H9 (cell line): ENCODE measurements around the gene NIM1K. TPM values are rescaled to one million over a fixed set of nuclear protein-coding genes. Genes with fewer than 3 reads are reported as not detected.

Source experiments
- DNase-seq: peaks from one replicate; pipeline ENCODE4 v3.0.0-alpha.2; 2017
- H2AFZ ChIP-seq: one replicate; pipeline ENCODE4 v1.6.1; 2013; ENCODE audit warnings: mild to moderate bottlenecking, low read length, control low read depth, moderate library complexity
- H2AK5ac ChIP-seq: 2 replicates; pipeline ENCODE4 v1.6.1; 2013; ENCODE audit warnings: low read length, control low read depth, mixed read lengths; ENCODE audit not compliant: insufficient read length
- H2BK120ac ChIP-seq: one replicate; pipeline ENCODE4 v1.6.1; 2013; ENCODE audit warnings: low read depth, mild to moderate bottlenecking, low read length, control low read depth, inconsistent platforms; ENCODE audit not compliant: poor library complexity, severe bottlenecking
- H2BK12ac ChIP-seq: 2 replicates; pipeline ENCODE4 v1.6.1; 2013; ENCODE audit warnings: low read length, control low read depth, mixed read lengths, low read depth; ENCODE audit not compliant: insufficient read length
- H2BK15ac ChIP-seq: 2 replicates; pipeline ENCODE4 v1.6.1; 2013; ENCODE audit warnings: low read depth, low read length, control low read depth
- H2BK20ac ChIP-seq: one replicate; pipeline ENCODE4 v1.6.1; 2013; ENCODE audit warnings: low read depth, mild to moderate bottlenecking, low read length, control low read depth, inconsistent platforms; ENCODE audit not compliant: poor library complexity, severe bottlenecking
- H2BK5ac ChIP-seq: 2 replicates; pipeline ENCODE4 v1.6.1; 2013; ENCODE audit warnings: low read length, control low read depth, mixed read lengths; ENCODE audit not compliant: insufficient read length
- H3K14ac ChIP-seq: 2 replicates; pipeline ENCODE4 v1.6.1; 2013; ENCODE audit warnings: low read length, control low read depth; ENCODE audit not compliant: insufficient read depth
- H3K18ac ChIP-seq: 2 replicates; pipeline ENCODE4 v1.6.1; 2013; ENCODE audit warnings: low read depth, mild to moderate bottlenecking, mixed read lengths, low read length, control low read depth; ENCODE audit not compliant: insufficient read length
- H3K23ac ChIP-seq: 2 replicates; pipeline ENCODE4 v1.6.1; 2013; ENCODE audit warnings: low read length, control low read depth, mixed read lengths, low read depth; ENCODE audit not compliant: insufficient read length
- H3K23me2 ChIP-seq: 2 replicates; pipeline ENCODE4 v1.6.1; 2013; ENCODE audit warnings: low read depth, mild to moderate bottlenecking, mixed read lengths, low read length, control low read depth; ENCODE audit not compliant: insufficient read length, poor library complexity, severe bottlenecking
- H3K27ac ChIP-seq: 2 replicates; pipeline ENCODE4 v1.5.1; 2013; ENCODE audit warnings: low read length, control low read depth, mixed read lengths, low read depth; ENCODE audit not compliant: insufficient read length
- H3K27me3 ChIP-seq: 2 replicates; pipeline ENCODE4 v1.6.1; 2013; ENCODE audit warnings: low read length, control low read depth, inconsistent platforms; ENCODE audit not compliant: insufficient read depth
- H3K4ac ChIP-seq: 2 replicates; pipeline ENCODE4 v1.6.1; 2013; ENCODE audit warnings: low read depth, mild to moderate bottlenecking, control low read depth, inconsistent platforms, low read length, moderate library complexity
- H3K4me1 ChIP-seq: 2 replicates; pipeline ENCODE4 v1.6.1; 2013; ENCODE audit warnings: low read length, control low read depth, inconsistent platforms; ENCODE audit not compliant: insufficient read depth
- H3K4me2 ChIP-seq: 2 replicates; pipeline ENCODE4 v1.6.1; 2013; ENCODE audit warnings: low read length, control low read depth, mixed read lengths; ENCODE audit not compliant: insufficient read length, insufficient read depth
- H3K56ac ChIP-seq: 2 replicates; pipeline ENCODE4 v1.6.1; 2013; ENCODE audit warnings: low read depth, mild to moderate bottlenecking, mixed read lengths, low read length, control low read depth; ENCODE audit not compliant: insufficient read length
- H3K79me1 ChIP-seq: 2 replicates; pipeline ENCODE4 v1.6.1; 2013; ENCODE audit warnings: low read depth, mild to moderate bottlenecking, moderate library complexity, low read length, control low read depth, inconsistent platforms; ENCODE audit not compliant: insufficient read depth, poor library complexity, severe bottlenecking
- H3K79me2 ChIP-seq: 2 replicates; pipeline ENCODE4 v1.6.1; 2013; ENCODE audit warnings: low read length, control low read depth, inconsistent platforms; ENCODE audit not compliant: insufficient read depth
- H3K9ac ChIP-seq: 2 replicates; pipeline ENCODE4 v1.6.1; 2013; ENCODE audit warnings: low read length, control low read depth, mixed read lengths; ENCODE audit not compliant: insufficient read length; ENCODE audit errors: extremely low read depth
- H3K9me3 ChIP-seq: one replicate; pipeline ENCODE4 v1.6.1; 2013; ENCODE audit warnings: low read depth, low read length, inconsistent platforms; ENCODE audit not compliant: control insufficient read depth
- H3T11ph ChIP-seq: one replicate; pipeline ENCODE4 v1.6.1; 2013; ENCODE audit warnings: mild to moderate bottlenecking, low read length, control low read depth, inconsistent platforms
- H4K20me1 ChIP-seq: one replicate; pipeline ENCODE4 v1.6.1; 2013; ENCODE audit not compliant: control insufficient read depth, insufficient read length, insufficient read depth
- H4K5ac ChIP-seq: 2 replicates; pipeline ENCODE4 v1.6.1; 2013; ENCODE audit warnings: low read depth, mild to moderate bottlenecking, mixed read lengths, low read length, control low read depth; ENCODE audit not compliant: insufficient read length
- H4K8ac ChIP-seq: replicated peaks from 2 replicates; pipeline ENCODE4 v1.6.1; 2013; ENCODE audit warnings: low read length, control low read depth, mixed read lengths, low read depth; ENCODE audit not compliant: insufficient read length
- H4K91ac ChIP-seq: 2 replicates; pipeline ENCODE4 v1.6.1; 2013; ENCODE audit warnings: low read depth, mild to moderate bottlenecking, moderate library complexity, mixed read lengths, low read length, control low read depth; ENCODE audit not compliant: insufficient read length
- H3K27ac Mint-ChIP-seq, 3 experiments: 2 replicates in 2 of 3; 3 replicates in 1 of 3; pipeline ENCODE4 v1.8.0; 2020 to 2021; ENCODE audit warnings: mixed read lengths in 3 of 3, mild to moderate bottlenecking in 1 of 3, moderate library complexity in 1 of 3
- H3K27me3 Mint-ChIP-seq: 2 replicates; pipeline ENCODE4 v1.8.0; 2021; ENCODE audit warnings: low read depth, mild to moderate bottlenecking, moderate library complexity, mixed read lengths
- H3K36me3 Mint-ChIP-seq, 3 experiments: 2 replicates in 2 of 3; 3 replicates in 1 of 3; pipeline ENCODE4 v1.8.0; 2020 to 2021; ENCODE audit warnings: low read depth in 3 of 3, mixed read lengths in 3 of 3; ENCODE audit not compliant: insufficient read depth in 1 of 3
- H3K4me1 Mint-ChIP-seq, 2 experiments: 2 replicates each; pipeline ENCODE4 v1.8.0; 2020; ENCODE audit warnings: mixed read lengths in 2 of 2
- H3K4me3 Mint-ChIP-seq, 2 experiments: 2 replicates in 1 of 2; 3 replicates in 1 of 2; pipeline ENCODE4 v1.8.0; 2020 to 2021; ENCODE audit warnings: mild to moderate bottlenecking in 2 of 2, mixed read lengths in 2 of 2, moderate library complexity in 1 of 2
- H3K9me3 Mint-ChIP-seq, 2 experiments: 2 replicates in 1 of 2; 3 replicates in 1 of 2; pipeline ENCODE4 v1.8.0; 2020; ENCODE audit warnings: mild to moderate bottlenecking in 2 of 2, mixed read lengths in 2 of 2, moderate library complexity in 1 of 2
- CTCF ChIP-seq: fragments of 200-600 bp; sonication (generic); conservative IDR thresholded peaks from 3 replicates; pipeline ENCODE4 v1.8.0; 2021; ENCODE audit warnings: antibody characterized with exemption, mild to moderate bottlenecking
- total RNA-seq: library from RNA; stranded (reverse); gene quantifications from 2 replicates; pipeline ENCODE4 v1.2.1, GENCODE V29; 2021

Gene NIM1K
- total RNA-seq, 1 experiment from 2014 or later: 0.07 TPM

- Mint-ChIP-seq H3K9me3 (no peaks in the 10 kb centered on the region), H3K4me3 (no peak overlapping the region), H3K27ac (no peak overlapping the region), H3K27me3 (peaks cover 3% of the 10 kb centered on the region; the same call in 1 of the 2 replicates), H3K4me1 (peaks cover 0 to 6% of the 10 kb centered on the region in 2 experiments; a peak in 2 of 4 replicates), H3K36me3 (no peaks in the 10 kb centered on the region)
- no peaks in the 10 kb centered on the region for H3K23me2 ChIP-seq
- no peak overlapping the region for H3K56ac ChIP-seq
- H3T11ph ChIP-seq: no peak overlapping the region
- no peak overlapping the region for H3K18ac ChIP-seq
- no peaks in the 10 kb centered on the region for H3K9me3 ChIP-seq
- no peaks in the 10 kb centered on the region for H3K79me2 ChIP-seq
- H2BK120ac ChIP-seq: no peak overlapping the region
- no peak overlapping the region for H3K9ac ChIP-seq
- no peak overlapping the region for H4K5ac ChIP-seq
- H3K79me1 ChIP-seq: no peaks in the 10 kb centered on the region
- no peak for DNase-seq
- H4K91ac ChIP-seq: no peak overlapping the region
- no peak overlapping the region for H3K4ac ChIP-seq
- H4K8ac ChIP-seq: no peak overlapping the region
- H4K20me1 ChIP-seq: no peaks in the 10 kb centered on the region
- no peaks in the 10 kb centered on the region for H3K27me3 ChIP-seq
- H3K14ac ChIP-seq: no peak overlapping the region
- no peak overlapping the region for H2BK20ac ChIP-seq
- H2BK15ac ChIP-seq: no peak overlapping the region
- no peak overlapping the region for H2BK5ac ChIP-seq
- no peak overlapping the region for H2AK5ac ChIP-seq
- H2BK12ac ChIP-seq: no peak overlapping the region
- no peak overlapping the region for H3K4me2 ChIP-seq
- no peak overlapping the region for H3K27ac ChIP-seq
- H2AFZ ChIP-seq: no peak overlapping the region
- no peak overlapping the region for H3K23ac ChIP-seq
- no peaks in the 10 kb centered on the region for H3K4me1 ChIP-seq
- TF ChIP-seq CTCF: no peak
Observed at GRCh38 chr5:43243270-43243669, 51.2 kb downstream of the NIM1K start.
